C4-2B (cell line): ENCODE data around the gene KATNIP.

Experiments
- CTCF ChIP-seq: fragments of 450-650 bp; conservative IDR thresholded peaks from 2 replicates; pipeline ENCODE4 v1.5.1; 2017; ENCODE audit warnings: mild to moderate bottlenecking
- ZFX ChIP-seq: fragments of 450-650 bp; IDR thresholded peaks from 2 replicates; pipeline ENCODE4 v1.6.1; 2017

GRCh38 chr16:27549464-27549745 is 539 bp upstream of the KATNIP start:
- TF ChIP-seq CTCF (no peak), ZFX (peak; percentile 64)
